Hepatocyte (in vitro differentiated cells): ENCODE measurements around the gene KBTBD2.
A peak's percentile ranks its signal among the peaks of the same experiment; 100 is the strongest.

ENCODE experiments used
- EZH2 ChIP-seq: fragments of 200-600 bp; sonication (generic); IDR thresholded peaks from 2 replicates; pipeline ENCODE4 v1.6.1; 2016; ENCODE audit warnings: antibody characterized with exemption, mild to moderate bottlenecking, borderline replicate concordance
- EZH2phosphoT487 ChIP-seq: fragments of 200-600 bp; sonication (generic); IDR thresholded peaks from one replicate; pipeline ENCODE4 v1.6.1; 2018; ENCODE audit warnings: antibody characterized with exemption, mild to moderate bottlenecking, low read depth, moderate library complexity; ENCODE audit not compliant: unreplicated experiment, severe bottlenecking
- TF ChIP-seq, protein P1 (sequence below): fragments of 200-600 bp; sonication (generic); IDR thresholded peaks from 2 replicates; pipeline ENCODE4 v1.5.1; 2016; ENCODE audit warnings: antibody characterized with exemption, mild to moderate bottlenecking; ENCODE audit not compliant: poor library complexity

DNA sequence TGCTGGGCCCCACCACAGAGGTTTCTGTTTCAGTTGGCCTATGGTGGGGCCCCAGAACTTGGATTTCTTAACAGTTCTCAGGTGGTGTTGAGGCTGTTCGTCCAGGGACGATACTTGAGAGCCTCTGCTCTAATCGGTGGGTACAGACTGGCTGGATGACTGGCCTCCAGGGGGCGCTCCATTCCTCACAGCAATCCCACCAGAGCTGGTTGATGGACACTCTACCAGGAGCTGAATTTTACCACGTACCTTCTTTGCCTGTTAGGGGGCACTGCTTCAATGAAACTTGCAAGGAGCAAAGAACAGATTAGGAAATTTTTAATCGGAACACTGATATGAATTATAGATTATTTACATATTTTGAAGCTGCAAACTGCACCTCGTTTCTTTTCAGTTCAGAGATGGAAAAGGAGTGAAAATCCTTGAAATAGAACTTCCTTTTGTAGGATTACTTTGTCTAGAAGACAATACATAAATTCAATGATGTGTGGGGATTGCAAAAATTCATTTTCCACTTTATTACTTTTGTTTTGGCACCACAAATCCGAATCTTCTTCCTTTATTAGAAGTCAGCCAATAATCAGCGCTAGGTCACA, 44.8 kb downstream of the KBTBD2 start:
- TF ChIP-seq, protein P1, sequence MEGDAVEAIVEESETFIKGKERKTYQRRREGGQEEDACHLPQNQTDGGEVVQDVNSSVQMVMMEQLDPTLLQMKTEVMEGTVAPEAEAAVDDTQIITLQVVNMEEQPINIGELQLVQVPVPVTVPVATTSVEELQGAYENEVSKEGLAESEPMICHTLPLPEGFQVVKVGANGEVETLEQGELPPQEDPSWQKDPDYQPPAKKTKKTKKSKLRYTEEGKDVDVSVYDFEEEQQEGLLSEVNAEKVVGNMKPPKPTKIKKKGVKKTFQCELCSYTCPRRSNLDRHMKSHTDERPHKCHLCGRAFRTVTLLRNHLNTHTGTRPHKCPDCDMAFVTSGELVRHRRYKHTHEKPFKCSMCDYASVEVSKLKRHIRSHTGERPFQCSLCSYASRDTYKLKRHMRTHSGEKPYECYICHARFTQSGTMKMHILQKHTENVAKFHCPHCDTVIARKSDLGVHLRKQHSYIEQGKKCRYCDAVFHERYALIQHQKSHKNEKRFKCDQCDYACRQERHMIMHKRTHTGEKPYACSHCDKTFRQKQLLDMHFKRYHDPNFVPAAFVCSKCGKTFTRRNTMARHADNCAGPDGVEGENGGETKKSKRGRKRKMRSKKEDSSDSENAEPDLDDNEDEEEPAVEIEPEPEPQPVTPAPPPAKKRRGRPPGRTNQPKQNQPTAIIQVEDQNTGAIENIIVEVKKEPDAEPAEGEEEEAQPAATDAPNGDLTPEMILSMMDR: peak; percentile 62
- no peak for TF ChIP-seq EZH2
- TF ChIP-seq EZH2phosphoT487: no peak
